Left ventricle myocardium inferior (tissue), 1 donor: Measurements from ENCODE around the gene HLA-DOB. TPM values are rescaled to one million over a fixed set of nuclear protein-coding genes. Genes with fewer than 3 reads are reported as not detected.
A peak's percentile ranks its signal among the peaks of the same experiment; 100 is the strongest.

ENCODE experiments used
- DNase-seq: peaks from one replicate; pipeline ENCODE4 v3.0.0-alpha.2; 2020
- H3K27ac ChIP-seq: fragments of 200-600 bp; replicated peaks from 2 replicates; pipeline ENCODE4 v1.8.0; 2021
- H3K27me3 ChIP-seq: fragments of 200-600 bp; 2 replicates; pipeline ENCODE4 v1.8.0; 2021; ENCODE audit warnings: low read depth
- H3K36me3 ChIP-seq: fragments of 200-600 bp; 2 replicates; pipeline ENCODE4 v1.8.0; 2021
- H3K4me1 ChIP-seq: fragments of 200-600 bp; 2 replicates; pipeline ENCODE4 v1.8.0; 2021
- H3K4me3 ChIP-seq: fragments of 200-600 bp; 2 replicates; pipeline ENCODE4 v1.8.0; 2021; ENCODE audit warnings: mild to moderate bottlenecking, moderate library complexity
- H3K9me3 ChIP-seq: fragments of 200-600 bp; replicated peaks from 2 replicates; pipeline ENCODE4 v1.8.0; 2021
- CTCF ChIP-seq: fragments of 200-600 bp; IDR thresholded peaks from 2 replicates; pipeline ENCODE4 v1.8.0; 2021; ENCODE audit warnings: antibody characterized with exemption, mild to moderate bottlenecking, borderline replicate concordance
- intact Hi-C: fragments of 100-400 bp; cut with micrococcal nuclease; formaldehyde crosslinking; loops from one replicate; pipeline ENCODE4 v1.11.0; 2022
- total RNA-seq: library from RNA; stranded (reverse); fragmentation: NEBNext Ultra II Directional; extraction: Animal tissue kit (Norgen Biotek cat#: 25700); gene quantifications from one replicate; pipeline ENCODE4 v1.2.1, GENCODE V29; 2021
- donor health status: DM: no; HTN: yes; CAD: no; lungs with severe emphysema.

Gene HLA-DOB
- total RNA-seq, 1 donor from 2014 or later, result not detected

GRCh38 chr6:32842690-32843089 is 25.9 kb upstream of the HLA-DOB start:
- no peak for TF ChIP-seq CTCF
- Histone ChIP-seq H3K4me3 (peak overlapping the region; percentile 85), H3K27ac (peak overlapping the region; percentile 97), H3K27me3 (no peaks in the 10 kb centered on the region), H3K36me3 (peaks cover 50% of the 10 kb centered on the region), H3K4me1 (peaks cover 66% of the 10 kb centered on the region), H3K9me3 (no peaks in the 10 kb centered on the region)
- intact Hi-C loops, result no loop called here
- DNase-seq, result no peak

GRCh38 chr6:32842021-32842650 is 25.3 kb upstream of the HLA-DOB start:
- peaks cover 45% of the 10 kb centered on the region for H3K36me3 ChIP-seq
- H3K4me3 ChIP-seq, result peak overlapping the region; percentile 85
- no peak for DNase-seq
- peak overlapping the region; percentile 97 for H3K27ac ChIP-seq
- H3K4me1 ChIP-seq, result peaks cover 71% of the 10 kb centered on the region
- H3K9me3 ChIP-seq, result no peaks in the 10 kb centered on the region
- TF ChIP-seq CTCF, result no peak
- intact Hi-C loops, result no loop called here
- no peaks in the 10 kb centered on the region for H3K27me3 ChIP-seq

GRCh38 chr6:32840604-32841246 is 23.9 kb upstream of the HLA-DOB start:
- no peak overlapping the region for H3K27ac ChIP-seq
- H3K36me3 ChIP-seq, result peaks cover 32% of the 10 kb centered on the region
- no peak overlapping the region for H3K4me3 ChIP-seq
- no peak for DNase-seq
- TF ChIP-seq CTCF, result no peak
- intact Hi-C loops, result no loop called here
- H3K27me3 ChIP-seq, result no peaks in the 10 kb centered on the region
- peaks cover 60% of the 10 kb centered on the region for H3K4me1 ChIP-seq
- no peaks in the 10 kb centered on the region for H3K9me3 ChIP-seq

GRCh38 chr6:32839356-32839755 is 22.6 kb upstream of the HLA-DOB start:
- no peak overlapping the region for H3K4me3 ChIP-seq
- H3K4me1 ChIP-seq, result peaks cover 47% of the 10 kb centered on the region
- DNase-seq, result no peak
- H3K36me3 ChIP-seq, result peaks cover 40% of the 10 kb centered on the region
- H3K27me3 ChIP-seq, result no peaks in the 10 kb centered on the region
- no peaks in the 10 kb centered on the region for H3K9me3 ChIP-seq
- H3K27ac ChIP-seq, result peak overlapping the region; percentile 98
- intact Hi-C loops, result no loop called here
- TF ChIP-seq CTCF, result no peak

GRCh38 chr6:32838114-32838958 is 21.5 kb upstream of the HLA-DOB start, which contains the start of gene TAP2:
Gene TAP2, minus strand, starts transcription at chr6:32838739. Its CDS starts 506 bp downstream, at chr6:32838233.
- TF ChIP-seq CTCF, result peak; percentile 96

More at GRCh38 chr6:32838114-32838958, 21.5 kb upstream of the HLA-DOB start, which contains the start of gene TAP2:
- no peaks in the 10 kb centered on the region for H3K27me3 ChIP-seq
- no peaks in the 10 kb centered on the region for H3K9me3 ChIP-seq
- H3K4me1 ChIP-seq, result peaks cover 37% of the 10 kb centered on the region
- H3K4me3 ChIP-seq, result peak within 1 kb of the TSS; percentile 90
- intact Hi-C loops, result no loop called here
- H3K27ac ChIP-seq, result peak within 1 kb of the TSS; percentile 98
- H3K36me3 ChIP-seq, result peaks cover 47% of the 10 kb centered on the region
- DNase-seq, result peak; percentile 96
